OCI-LY7 (cell line): ENCODE measurements around the gene THSD7A.

Experiments
- CTCF ChIP-seq: fragments of 200-600 bp; sonication (generic); conservative IDR thresholded peaks from 2 replicates; pipeline ENCODE4 v1.5.1; 2014; ENCODE audit warnings: mild to moderate bottlenecking, antibody characterized with exemption, low read length, moderate library complexity, mixed read lengths
- EZH2phosphoT487 ChIP-seq: fragments of 200-600 bp; sonication (generic); IDR thresholded peaks from 2 replicates; pipeline ENCODE4 v1.6.1; 2018; ENCODE audit warnings: low read depth, borderline replicate concordance, mild to moderate bottlenecking, mixed run types, antibody characterized with exemption, low read length, moderate library complexity, mixed read lengths

GRCh38 chr7:11650030-11650429, 182.0 kb downstream of the THSD7A start:
- TF ChIP-seq CTCF (no peak), EZH2phosphoT487 (no peak)
